Dedifferentiated amniotic fluid mesenchymal stem cell (primary cell): Measurements from ENCODE around the gene ADGRL1.
"Not testable (repeated sequence)": the region's sequence is repeated elsewhere in the genome, so short reads cannot be mapped to it uniquely, and the experiment has no call there.

ENCODE experiments used
- DNase-seq: peaks from one replicate; pipeline ENCODE4 v3.0.0-alpha.2; 2016; ENCODE audit errors: extremely low spot score

Gene ADGRL1

DNA sequence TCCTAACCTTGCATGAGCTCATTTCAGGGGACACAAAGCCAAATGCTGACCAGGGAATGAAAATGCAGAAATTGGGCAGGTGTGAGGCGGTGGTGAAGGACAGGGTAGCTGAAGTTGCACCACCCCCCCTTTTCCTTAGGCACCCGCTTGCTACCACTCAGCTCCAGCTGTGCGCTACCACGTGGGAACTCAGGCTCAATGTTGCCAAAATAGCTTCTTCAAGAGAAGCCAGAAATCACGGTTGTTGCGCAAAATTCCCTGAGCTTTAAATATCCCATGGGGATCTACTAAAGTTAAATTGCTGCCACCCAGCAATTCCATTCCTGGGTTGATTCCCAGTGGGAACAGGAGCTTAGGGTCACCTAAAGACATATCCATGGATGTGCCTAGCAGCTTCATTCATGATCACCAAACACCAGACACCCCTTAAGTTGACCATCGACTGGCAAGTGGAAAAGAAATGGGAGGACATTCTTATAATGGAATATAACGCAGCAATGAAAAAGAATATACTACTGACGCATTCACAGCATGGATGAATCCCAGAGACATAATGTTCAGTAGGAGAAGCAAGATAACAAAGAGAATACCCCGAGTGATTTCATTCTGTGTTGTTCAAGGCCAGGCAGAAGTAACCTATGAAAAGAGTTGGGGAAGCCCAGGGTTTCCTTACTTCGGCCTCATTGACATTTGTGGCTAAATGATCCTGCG, 12.8 kb upstream of the ADGRL1 start:
- DNase-seq: no peak

DNA sequence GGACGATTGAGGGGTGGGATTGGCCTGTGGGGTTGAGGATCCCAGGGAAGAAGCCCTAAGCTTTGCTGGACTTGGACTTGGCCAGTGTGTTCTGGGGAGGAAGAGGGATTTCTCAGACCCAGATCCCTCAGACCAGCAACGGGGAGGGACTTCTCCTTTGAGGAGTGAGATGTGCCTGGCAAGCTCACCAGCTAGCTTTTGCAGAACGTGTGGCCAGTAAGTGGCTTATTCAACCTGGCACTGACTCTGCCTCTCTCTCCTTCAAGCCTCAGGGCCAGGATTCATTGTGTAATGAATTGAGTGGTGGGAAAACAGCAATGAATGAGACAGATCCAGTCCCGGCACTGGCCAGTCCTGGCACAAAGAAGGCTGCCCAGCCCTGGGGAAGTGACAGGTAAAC, 11.9 kb upstream of the ADGRL1 start:
- DNase-seq: not testable (repeated sequence)

DNA sequence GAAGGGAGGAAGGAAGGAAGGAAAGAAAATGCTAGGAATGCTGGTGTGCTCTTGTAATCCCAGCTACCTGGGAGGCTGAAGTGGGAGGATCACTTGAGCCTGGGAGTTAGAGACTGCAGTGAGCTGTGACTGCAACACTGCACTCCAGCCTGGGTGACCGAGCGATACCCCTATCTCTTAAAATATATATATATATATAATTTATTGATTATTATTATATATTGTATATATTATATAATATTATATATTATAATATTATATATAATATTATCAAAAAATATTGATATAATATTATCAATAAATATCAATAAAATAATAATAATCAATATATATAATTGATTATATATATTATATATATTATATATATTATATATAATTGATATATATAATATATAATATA, 8.6 kb upstream of the ADGRL1 start:
- DNase-seq: no peak

DNA sequence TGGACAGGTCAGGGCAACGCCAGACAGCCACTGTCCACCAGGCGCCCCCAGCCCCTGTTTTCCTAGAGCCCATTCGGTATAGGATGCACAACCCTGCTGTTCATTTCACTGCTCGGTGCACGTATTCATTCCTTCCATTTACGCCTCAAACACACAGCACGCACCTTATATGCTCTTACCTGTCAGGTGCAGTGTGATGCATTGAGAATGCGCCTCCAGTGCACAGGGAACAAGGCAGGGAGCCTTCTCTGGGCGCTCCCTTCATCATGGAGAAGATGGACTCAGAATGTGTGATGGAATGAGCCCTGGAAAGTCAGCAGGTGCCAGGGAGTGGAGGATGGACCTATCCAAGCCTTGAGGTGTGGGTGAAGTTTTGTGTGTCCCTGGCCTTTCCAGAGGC, 4.2 kb upstream of the ADGRL1 start:
- DNase-seq: not testable (repeated sequence)

DNA sequence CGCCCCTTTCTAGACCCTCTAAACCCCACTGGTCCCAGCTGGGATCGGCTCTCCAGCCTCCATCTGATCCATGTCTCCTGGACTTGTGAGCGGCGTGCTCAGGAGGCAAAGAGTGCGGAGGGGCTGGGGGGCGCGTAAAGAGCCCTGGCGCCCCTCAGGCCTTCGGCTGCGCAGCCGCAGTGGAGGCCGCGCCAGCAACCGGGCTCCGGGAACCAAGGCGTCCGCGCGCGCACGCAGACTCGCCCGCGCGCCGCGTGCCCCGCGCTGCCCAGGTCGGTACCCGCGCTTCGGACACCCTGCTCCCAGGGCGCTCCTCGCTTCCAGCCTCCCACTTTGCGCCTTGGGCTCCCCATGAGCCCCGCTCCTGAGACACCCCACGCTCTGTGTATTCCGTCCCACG, 3.4 kb upstream of the ADGRL1 start:
- not testable (repeated sequence) for DNase-seq

DNA sequence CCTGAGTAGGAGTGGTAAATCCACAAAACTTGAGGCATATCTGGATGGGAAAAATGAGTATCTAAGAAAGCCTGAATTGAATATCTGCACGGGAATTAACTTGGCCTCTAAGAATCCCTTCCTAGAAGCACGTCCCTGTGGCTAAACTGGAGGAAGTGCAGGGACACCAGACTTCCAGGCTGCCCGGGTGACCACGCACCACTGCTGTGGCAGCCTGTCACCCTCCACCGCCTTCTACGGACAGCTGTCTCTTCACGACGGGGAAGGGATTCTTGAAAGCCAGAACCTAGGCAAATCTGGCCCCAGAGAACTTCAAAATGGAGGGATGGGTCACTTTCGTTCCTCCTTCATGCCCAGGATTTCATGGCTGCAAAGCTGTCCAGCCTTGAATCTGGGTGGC, 2.5 kb upstream of the ADGRL1 start:
- DNase-seq: not testable (repeated sequence)

DNA sequence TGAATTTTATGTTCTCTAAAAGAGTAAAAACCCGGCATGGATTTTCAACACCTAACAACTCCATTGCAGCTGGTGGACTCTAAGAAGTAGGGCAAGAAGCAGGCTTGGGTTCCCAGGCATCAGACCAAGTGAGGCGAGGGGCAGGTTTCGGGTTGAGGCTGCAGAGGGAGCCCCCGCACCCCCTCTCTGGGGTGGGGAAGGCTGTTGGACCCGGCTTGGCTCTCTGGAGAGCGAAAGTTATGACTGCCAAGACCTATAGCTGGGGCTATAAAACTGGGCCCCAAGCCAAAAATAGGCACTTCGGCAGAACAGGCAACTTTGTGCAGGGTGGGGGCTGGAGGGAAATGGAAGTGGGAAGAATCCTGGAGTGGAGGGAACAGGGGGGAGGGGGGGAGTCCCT, 1.8 kb upstream of the ADGRL1 start:
- DNase-seq: not testable (repeated sequence)

DNA sequence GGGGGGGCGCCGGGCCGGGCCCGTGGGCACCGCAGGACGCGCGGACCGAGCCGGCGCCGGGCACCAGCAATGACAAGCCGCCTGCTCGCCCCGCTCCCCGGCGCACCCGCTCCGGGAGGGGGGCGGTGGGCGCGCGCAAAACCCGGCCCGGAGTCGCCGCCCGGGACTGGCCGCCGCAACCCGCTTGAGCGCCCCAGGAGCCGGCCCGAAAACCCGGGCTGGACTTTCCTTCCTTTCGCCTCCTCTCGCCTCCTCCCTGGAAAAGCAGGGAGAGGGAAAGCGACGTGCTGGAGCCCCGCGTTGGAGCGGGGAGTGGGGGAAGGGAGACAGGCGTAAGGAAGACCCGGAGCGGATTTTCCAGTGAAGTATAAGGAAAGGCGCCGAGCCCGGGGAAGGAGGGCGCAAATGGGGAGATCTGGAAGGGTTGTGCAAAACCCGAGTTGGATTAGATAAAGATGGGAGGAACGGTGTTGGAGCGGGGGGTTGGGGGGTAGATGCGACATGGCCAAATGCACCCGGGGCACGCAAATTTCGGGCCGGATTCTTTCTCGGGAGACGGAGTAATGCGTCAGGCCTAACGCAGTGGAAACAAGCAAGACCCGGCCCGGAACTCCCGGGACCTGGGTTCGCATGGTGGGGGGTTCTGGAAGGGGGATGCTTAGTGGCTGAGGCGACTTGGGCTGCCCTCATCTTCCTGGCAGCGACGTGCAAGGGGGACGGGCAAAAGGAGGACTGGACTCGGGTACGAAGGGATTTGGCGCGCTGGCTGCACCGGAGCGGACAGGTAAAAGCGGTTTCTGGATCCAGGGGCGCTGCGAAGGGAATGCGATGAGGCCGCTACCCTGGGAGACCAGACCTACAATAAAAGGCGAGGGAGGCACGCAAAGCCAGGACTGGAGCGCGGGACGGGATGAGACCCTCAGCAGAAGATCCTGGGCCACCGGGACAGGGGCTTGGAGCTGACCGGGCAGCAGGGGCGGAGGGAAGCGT, 1.1 kb upstream of the ADGRL1 start:
- peak; percentile 93 for DNase-seq

DNA sequence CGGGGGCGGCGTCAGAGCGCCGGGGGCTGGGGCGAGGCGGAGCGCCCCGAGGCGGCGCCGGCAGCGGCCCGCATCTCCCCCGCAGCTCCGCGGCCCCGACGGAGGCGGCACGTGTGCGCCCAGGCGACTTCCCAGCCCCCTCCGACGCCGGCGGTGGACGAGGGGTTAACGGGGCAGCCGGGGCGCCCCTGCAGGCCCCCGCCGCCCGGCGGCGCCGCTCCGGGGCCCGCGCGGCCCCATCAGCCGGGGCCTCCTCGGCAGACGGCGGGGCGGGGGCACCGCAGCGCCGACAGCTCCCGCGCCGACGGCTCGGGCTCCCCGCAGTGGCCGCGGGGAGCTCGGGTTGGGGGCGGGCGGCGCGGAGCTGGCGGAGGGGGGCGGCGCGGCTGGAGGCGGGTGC, 339 bp upstream of the ADGRL1 start:
- DNase-seq: not testable (repeated sequence)

DNA sequence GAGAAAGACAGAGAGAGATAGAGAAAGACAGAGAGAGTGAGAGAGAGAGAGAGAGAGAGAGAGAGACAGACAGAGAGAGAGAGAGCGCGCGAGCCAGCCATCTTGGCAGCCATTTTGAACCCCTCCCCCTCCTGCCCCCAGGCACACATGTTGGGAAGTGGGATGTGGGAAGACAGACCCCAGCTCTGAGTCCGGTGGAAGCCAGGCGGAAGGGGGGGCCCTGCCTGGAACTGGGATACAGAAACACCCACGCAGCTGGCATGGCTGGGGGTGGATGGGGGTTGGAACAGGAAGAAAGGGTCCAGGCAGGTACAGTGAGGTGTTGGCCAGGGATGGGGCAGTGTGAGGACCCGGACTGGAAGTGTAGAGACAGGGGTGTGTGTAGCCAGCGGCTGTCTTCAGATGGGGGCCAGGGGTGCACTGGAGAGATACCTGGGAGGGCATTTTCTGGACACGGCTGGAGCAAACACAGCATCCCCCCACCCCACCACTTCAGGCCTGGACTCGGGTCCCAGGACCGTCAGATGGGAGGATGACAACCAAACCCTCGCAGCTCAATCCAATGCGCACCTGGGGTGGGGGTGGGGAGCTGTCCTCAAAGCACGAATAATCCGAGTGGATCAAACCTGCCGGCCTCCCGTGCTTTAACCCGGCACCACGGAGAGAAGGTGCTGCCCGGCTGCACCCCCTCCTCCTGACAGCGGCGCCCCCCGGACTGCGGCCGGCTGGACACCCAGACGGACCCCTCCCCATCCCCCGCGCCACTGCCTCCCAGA, 1.1 kb downstream of the ADGRL1 start:
- not testable (repeated sequence) for DNase-seq

DNA sequence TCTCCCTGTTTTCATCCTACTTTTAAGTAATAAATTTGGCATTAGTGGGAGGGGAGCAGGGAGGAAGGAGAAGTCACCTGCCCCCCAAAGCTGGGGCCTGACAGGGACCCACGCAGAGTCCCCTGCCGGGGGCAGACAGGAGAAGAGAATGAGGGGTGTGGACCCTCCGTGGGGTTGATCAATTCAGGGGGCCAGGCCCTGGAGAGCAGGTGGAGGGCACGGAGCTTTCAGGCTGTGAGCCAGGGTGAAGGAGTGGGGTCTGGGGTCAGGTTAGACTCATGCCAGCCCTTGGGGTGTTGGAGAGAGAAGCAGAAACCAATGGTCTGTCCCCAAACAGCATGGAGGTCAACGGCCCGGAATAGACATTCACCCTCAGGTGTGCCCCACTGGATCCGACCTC, 1.8 kb downstream of the ADGRL1 start:
- not testable (repeated sequence) for DNase-seq

DNA sequence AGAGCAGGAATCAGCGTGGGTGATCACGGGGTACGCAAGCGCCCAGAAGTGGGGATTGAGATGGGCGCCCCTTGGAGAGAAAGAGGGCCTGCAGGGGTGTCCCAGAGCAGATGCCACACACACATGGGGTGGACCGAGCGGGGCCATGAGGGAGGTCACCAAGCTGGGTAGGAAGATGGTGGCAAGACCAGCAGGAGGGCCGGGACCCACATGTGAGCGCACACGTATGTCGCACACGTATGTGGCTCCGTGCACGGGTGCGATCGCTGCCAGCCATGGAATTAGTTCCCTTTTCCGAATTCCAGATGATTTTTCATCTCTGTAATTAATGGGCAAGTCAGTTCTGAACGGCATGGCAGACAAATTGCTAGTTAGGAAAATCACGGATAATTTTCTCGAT, 2.2 kb downstream of the ADGRL1 start:
- not testable (repeated sequence) for DNase-seq

DNA sequence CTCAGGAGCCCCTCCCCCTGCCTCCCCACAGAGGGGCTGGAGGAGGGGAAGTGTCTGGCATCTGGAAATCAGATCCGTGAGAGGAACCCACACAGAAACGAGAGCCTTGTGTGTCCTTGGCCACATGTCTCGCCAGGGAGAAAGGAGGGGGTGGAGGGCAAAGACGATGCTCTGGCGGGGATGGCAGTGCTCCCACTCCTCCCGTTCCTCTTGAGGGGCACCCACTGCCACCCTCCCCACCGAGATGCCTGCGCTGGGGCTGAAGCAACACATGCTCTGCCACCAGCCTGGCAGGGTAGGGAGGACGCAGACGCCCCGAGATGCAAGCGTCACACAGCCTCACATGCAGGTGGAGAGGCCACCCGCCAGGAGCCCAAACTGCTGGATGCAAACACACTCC, 2.8 kb downstream of the ADGRL1 start:
- DNase-seq: no peak

DNA sequence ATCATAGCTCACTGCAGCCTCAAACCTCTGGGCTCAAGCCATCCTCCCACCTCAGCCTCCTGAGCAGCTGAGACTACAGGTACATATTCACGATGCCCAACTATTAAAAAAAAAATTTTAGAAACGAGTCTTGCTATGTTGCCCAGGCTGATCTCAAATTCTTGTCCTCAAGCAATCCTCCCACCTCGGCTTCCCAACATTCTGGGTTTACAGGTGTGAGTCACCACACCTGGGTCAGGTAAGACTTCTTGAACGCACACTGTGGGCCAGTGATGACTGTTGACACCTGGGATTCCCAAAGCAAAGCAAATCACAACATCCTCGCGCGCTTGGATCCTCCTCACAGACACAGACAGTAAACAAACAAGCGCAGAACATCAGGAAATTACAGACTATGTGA, 4.5 kb downstream of the ADGRL1 start:
- not testable (repeated sequence) for DNase-seq

DNA sequence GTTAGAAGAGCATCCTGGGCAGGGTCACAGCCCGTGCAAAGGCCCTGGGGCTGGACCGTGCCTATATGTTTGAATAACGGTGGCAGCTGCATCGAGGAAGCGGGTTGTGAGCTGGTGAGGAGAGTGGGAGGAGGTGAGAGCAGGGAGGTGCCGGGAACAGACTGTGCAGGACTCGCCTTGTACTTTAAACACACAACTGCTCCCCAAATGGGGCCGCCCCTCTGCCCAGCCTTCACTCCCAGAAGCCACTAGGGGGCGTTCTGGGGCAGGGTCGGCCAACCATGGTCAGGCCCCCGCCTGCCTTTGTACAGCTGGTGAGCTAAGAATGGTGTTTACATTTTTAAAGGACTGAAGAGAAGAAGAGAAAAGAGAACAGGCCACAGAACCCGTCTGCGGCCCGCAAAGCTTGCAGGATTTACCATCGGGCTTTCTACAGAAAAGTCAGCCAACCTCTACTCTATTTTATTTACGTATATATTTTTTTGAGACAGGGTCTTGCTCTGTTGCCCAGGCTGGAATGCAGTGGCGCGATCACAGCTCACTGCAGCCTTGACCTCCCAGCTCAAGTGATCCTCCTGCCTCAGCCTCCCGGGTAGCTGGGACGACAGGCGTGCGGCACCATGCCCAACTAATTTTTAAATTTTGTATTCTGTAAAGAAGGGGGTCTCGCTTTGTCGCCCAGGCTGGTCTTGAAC, 5.7 kb downstream of the ADGRL1 start:
- DNase-seq: not testable (repeated sequence)

DNA sequence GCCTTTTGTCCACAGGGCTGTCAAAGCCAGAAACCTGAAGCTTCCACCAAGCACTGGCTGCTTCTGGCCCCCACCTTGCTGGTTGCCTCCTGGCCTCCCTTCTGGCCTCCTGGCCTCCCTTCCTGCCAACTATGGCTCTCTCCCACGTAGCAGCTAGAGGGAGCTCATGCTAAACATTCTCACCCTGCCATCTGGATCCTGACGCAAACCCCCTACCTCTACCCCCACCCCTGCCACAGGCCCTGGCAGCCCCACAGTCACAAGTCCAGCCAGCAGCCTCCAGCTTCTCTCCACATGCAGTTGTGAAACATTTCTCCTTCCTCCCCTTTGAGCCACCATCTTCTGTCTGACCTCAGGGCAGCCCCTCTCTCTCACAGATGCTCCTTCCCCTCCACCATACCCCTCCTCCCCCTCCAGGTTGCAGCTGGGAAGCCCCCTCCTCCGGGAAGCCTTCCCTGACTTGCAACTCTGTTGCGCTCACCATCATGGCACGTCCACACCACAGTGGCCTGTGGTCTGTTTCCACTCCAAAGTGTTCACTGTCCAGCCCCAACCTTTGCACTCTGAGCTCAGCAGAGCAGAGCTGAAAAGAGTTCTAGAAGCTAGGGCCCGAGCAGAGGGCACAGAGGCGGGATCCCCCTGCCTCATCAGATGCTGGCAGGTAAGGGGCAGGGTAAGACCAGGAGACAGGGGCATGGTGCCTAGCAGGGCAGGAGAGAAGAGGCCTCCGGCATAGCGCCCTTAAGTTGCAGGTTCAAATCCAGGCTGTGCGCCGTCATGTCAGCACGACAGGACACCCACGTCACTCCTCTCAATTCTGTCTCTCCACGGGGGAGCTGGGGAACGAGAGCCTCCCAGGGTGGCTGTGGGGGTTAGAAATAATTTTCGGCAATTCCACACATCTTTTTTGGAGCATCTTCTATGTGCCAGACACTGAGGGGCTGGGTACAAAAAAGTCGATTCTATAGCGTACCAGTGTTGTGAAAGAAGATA, 7.3 kb downstream of the ADGRL1 start:
- no peak for DNase-seq

DNA sequence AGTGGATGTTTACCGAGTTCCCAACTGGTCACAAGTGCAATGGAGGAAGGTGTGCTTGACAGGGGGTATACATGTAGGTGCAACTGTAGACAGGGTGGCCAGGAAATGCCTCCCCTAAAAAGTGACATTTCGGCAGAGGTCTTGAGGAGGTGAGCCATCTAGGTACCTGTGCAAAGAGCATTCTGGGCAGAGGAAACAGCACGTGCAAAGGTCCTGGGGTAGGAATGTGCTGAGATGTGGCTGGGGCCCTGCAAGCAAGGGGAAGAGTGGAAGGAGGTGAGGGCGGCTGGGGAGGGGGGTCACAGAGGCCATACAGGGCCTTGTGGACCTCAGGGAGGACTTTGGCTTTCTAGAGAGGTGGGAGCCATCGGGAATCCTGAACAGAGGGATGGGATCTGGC, 8.1 kb downstream of the ADGRL1 start:
- DNase-seq: no peak

DNA sequence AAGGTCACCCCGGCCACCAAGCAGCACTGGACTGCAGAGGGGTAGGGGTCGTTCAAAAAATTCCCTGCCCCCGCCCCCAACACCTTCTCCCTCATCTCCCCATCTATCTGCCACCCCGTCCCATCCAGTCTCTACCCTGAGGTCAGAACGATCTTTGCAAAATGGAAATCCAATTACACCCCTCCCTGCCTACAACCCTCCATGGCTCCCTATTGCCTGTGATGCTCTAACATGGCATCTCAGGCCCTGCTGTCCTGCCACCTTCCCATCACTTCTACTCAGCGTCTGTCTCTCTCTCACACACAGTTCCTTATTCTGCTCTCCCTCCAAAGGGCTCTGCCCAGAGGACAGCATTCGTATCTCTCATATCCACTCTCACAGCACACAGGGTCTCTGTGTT, 8.7 kb downstream of the ADGRL1 start:
- DNase-seq: not testable (repeated sequence)

DNA sequence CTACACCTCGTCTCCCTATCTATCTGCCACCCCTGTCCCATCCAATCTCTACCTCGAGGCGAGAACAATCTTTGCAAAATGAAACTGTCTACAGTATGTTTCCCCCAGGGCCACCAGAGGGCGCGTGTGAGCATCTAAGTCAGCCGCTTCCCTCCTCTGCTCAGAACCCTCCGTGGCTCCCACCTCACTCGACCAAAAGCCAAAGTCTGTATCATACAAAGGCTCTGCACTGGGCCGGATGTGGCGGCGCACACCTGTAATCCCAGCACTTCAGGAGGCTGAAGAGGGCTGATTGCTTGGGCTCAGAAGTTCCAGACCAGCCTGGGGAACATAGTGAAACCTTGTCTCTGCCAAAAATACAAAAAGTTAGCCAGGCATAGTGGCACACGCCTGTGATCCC, 9.9 kb downstream of the ADGRL1 start:
- DNase-seq: peak; percentile 43

DNA sequence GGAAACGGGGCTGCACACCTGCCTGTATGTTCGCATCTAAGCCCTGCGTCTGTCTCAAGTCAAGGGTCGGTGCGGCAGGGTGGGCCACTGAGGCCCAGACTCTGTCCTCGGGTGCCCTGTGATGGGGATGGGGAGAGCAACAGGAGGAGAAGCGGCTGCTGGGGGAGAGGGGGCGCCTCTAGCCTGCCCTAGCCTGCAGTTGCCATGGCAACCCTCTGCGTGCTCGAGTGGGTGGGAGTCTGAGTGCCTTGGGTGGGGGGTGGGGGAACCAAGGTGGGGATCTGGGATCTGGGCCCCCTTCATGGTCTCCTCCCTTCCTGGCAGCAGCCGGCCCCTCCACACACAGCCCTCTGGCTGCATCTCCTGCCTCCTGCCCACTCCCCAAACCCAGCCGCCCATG, 10.8 kb downstream of the ADGRL1 start:
- not testable (repeated sequence) for DNase-seq
